GM12878 (cell line): ENCODE measurements around the gene KLRD1. TPM values are rescaled to one million over a fixed set of nuclear protein-coding genes. Genes with fewer than 3 reads are reported as not detected.
A peak's percentile ranks its signal among the peaks of the same experiment; 100 is the strongest.

Experiments used
- EED ChIP-seq: sonication (generic); IDR thresholded peaks from 2 replicates; pipeline ENCODE4 v1.6.1; 2016; ENCODE audit warnings: antibody characterized with exemption, low read depth
- ETV6 ChIP-seq, 2 experiments: fragments of 450-650 bp in 1 of 2; IDR thresholded peaks in 1 of 2; conservative IDR thresholded peaks in 1 of 2; 2 replicates each; pipeline ENCODE4 v1.6.1; 2014; ENCODE audit warnings: antibody characterized with exemption in 1 of 2, borderline replicate concordance in 1 of 2, low read depth in 1 of 2, mild to moderate bottlenecking in 1 of 2, moderate library complexity in 1 of 2
- HCFC1 ChIP-seq: fragments of 150-350 bp; IDR thresholded peaks from 2 replicates; pipeline ENCODE4 v1.6.1; 2014; ENCODE audit warnings: low read length
- ZBTB4 ChIP-seq: fragments of 450-650 bp; formaldehyde crosslinking; IDR thresholded peaks from 2 replicates; pipeline ENCODE4 v1.4.0; 2022; ENCODE audit warnings: mild to moderate bottlenecking, moderate library complexity
- ZBTB40 ChIP-seq: fragments of 450-650 bp; IDR thresholded peaks from 2 replicates; pipeline ENCODE4 v1.6.1; 2016; ENCODE audit warnings: mild to moderate bottlenecking, moderate library complexity, borderline replicate concordance
- polyA plus RNA-seq, 11 experiments: library from polyadenylated mRNA; depleted of rRNA in 4 of 11; unstranded in 6 of 11; stranded (reverse) in 5 of 11; fragments of >200 nt; fragmentation: Nextera tagmentation in 4 of 11; fragmentation: Illumina TruSeq in 1 of 11; extraction: Ambion mirVana in 4 of 11; extraction: Trizol in 1 of 11; gene quantifications; 1 replicate in 1 of 11; 2 replicates in 10 of 11; pipeline versions ENCODE4 v1.2.1 to v1.2.3, GENCODE V29; 2011 to 2016; ENCODE audit warnings: inconsistent platforms in 2 of 11, missing spikeins in 2 of 11, low read depth in 1 of 11
- total RNA-seq, 4 experiments: library from RNA; depleted of rRNA in 3 of 4; stranded (reverse); fragments of >200 nt in 3 of 4; fragmentation: Illumina TruSeq in 1 of 4; extraction: Trizol in 1 of 4; gene quantifications; 2 replicates each; pipeline versions ENCODE4 v1.2.1 to v1.2.3, GENCODE V29; 2013 to 2021

KLRD1 gene
- total and polyA plus RNA-seq, 10 of the 15 experiments (the other 5 are each of a cell fraction or from before 2014, with no cell fraction given) = under 0.01 to 0.50 (median 0.13) TPM; not detected in 4

- TF ChIP-seq ETV6 (conservative IDR thresholded peaks at IDR 0.05 in 1 of 2, IDR thresholded peaks at IDR 0.05 in 1 of 2; ENCODE audit: borderline replicate concordance in 1 of 2, low read depth in 1 of 2) (peak in 1 of 2 experiments; percentile 34; a peak in 1 of 4 replicates), EED (no peak), HCFC1 (no peak), ZBTB4 (CRISPR knock-in tag) (no peak), ZBTB40 (no peak)
These were observed 14.5 kb upstream of the KLRD1 start (continued) for GRCh38 chr12:10293151-10293550.
